Peyer's patch (tissue), 4 donors: Measurements from ENCODE around the gene NT5DC3. TPM values are rescaled to one million over a fixed set of nuclear protein-coding genes. Genes with fewer than 3 reads are reported as not detected.

ENCODE experiments used
- DNase-seq, 3 donors: peaks; one replicate each; pipeline ENCODE4 v3.0.0-alpha.2; 2017 to 2019
- H3K27ac ChIP-seq, 4 donors: fragments of 200-600 bp; sonication (generic); one replicate each; pipeline ENCODE4 v1.5.1; 2016 to 2019
- H3K27me3 ChIP-seq, 2 donors: fragments of 200-600 bp; sonication (generic); one replicate each; pipeline ENCODE4 v1.5.1; 2019
- H3K36me3 ChIP-seq, 3 donors: fragments of 200-600 bp; sonication (generic); one replicate each; pipeline ENCODE4 v1.5.1; 2016 to 2019
- H3K4me1 ChIP-seq, 4 donors: fragments of 200-600 bp; sonication (generic); one replicate each; pipeline ENCODE4 v1.5.1; 2016 to 2019
- H3K4me3 ChIP-seq, 4 donors: fragments of 200-600 bp; sonication (generic); 1 replicate in 3 of 4; 2 replicates in 1 of 4; pipeline ENCODE4 v1.5.1; 2016 to 2019; ENCODE audit warnings: mild to moderate bottlenecking in 1 of 4
- H3K9me3 ChIP-seq, 4 donors: fragments of 200-600 bp; sonication (generic); one replicate each; pipeline ENCODE4 v1.5.1; 2016 to 2019; ENCODE audit warnings: mild to moderate bottlenecking in 1 of 4
- POLR2A ChIP-seq, 2 donors: fragments of 450-650 bp; IDR thresholded peaks; one replicate each; pipeline ENCODE4 v1.5.1; 2017; ENCODE audit warnings: antibody characterized with exemption in 2 of 2, mild to moderate bottlenecking in 2 of 2, moderate library complexity in 2 of 2
- total RNA-seq, 4 donors: library from RNA; depleted of rRNA; stranded (reverse); fragments of >200 nt; gene quantifications; one replicate each; pipeline ENCODE4 v1.1.0, GENCODE V29; 2016
- TF ChIP-seq, protein P1 (sequence below), 6 experiments: fragments of 450-650 bp in 4 of 6; fragments of 200-600 bp in 2 of 6; sonication (generic) in 1 of 6; IDR thresholded peaks; one replicate each; pipeline ENCODE4 v1.5.1; 2017 to 2019; ENCODE audit warnings: antibody characterized with exemption in 6 of 6, mild to moderate bottlenecking in 3 of 6, moderate library complexity in 1 of 6

NT5DC3 gene
- total RNA-seq, 4 donors from 2014 or later = 3.9 to 10.2 (median 7.4) TPM

DNA sequence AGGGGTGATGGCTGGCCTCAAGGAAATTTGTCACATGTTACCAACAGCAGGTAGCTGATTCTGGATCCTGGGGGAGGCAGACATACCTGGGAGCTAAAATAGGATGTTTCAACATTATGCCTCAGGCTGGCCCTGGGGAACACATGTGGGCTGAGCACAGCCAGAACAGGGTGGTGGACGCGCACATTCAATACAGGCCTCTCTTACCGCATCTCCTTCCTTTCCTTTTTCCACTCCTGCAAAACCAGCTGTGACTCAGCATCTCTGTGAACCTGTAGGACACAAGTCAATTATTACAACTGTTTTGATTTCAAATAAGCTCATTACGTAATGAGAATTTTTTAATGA is 61.0 kb downstream of the NT5DC3 start:
- H3K27ac ChIP-seq = no peak overlapping the region
- peak in 1 of 3 donors; percentile 2 for DNase-seq
- TF ChIP-seq, protein P1, sequence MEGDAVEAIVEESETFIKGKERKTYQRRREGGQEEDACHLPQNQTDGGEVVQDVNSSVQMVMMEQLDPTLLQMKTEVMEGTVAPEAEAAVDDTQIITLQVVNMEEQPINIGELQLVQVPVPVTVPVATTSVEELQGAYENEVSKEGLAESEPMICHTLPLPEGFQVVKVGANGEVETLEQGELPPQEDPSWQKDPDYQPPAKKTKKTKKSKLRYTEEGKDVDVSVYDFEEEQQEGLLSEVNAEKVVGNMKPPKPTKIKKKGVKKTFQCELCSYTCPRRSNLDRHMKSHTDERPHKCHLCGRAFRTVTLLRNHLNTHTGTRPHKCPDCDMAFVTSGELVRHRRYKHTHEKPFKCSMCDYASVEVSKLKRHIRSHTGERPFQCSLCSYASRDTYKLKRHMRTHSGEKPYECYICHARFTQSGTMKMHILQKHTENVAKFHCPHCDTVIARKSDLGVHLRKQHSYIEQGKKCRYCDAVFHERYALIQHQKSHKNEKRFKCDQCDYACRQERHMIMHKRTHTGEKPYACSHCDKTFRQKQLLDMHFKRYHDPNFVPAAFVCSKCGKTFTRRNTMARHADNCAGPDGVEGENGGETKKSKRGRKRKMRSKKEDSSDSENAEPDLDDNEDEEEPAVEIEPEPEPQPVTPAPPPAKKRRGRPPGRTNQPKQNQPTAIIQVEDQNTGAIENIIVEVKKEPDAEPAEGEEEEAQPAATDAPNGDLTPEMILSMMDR (IDR thresholded peaks at IDR 0.05) = no peak
- TF ChIP-seq POLR2A (IDR thresholded peaks at IDR 0.05) = no peak
- no peaks in the 10 kb centered on the region for H3K9me3 ChIP-seq
- no peak overlapping the region for H3K4me3 ChIP-seq
- no peaks in the 10 kb centered on the region for H3K4me1 ChIP-seq
- peaks cover 0 to 23% (median 0%) of the 10 kb centered on the region in 3 donors for H3K36me3 ChIP-seq
- H3K27me3 ChIP-seq = no peaks in the 10 kb centered on the region

DNA sequence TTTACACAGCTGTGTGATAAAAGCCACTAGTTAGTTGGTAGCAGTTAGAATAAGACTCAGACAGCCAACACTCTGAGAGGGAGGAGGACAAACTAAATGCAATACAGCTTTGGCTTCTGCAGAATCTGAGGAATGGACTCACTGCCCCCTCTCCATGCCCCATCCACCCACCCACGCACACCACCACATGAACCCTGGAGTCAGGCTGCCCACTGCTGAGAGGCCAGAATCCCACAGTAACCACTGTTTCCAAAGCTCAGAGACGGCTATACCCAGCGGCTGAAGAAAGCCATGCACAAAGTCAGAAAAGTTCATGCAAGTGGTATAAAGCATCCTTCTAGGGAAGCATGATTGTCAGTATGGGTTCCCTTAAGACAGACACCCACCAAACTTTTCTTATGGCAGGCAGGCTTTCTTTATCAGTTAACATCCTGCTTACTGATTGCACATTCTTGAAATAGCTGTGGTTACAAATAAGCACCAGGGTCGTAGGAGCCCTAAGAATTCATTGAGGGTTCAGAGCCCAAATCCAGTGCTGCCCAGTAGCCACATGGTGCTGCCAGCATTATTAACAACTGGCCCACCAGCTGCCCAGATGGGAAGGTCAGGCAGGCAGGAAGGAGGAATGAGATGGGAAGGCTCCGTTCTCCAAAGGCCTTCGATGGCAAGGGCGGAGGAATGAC is 61.5 kb downstream of the NT5DC3 start:
- no peak overlapping the region for H3K27ac ChIP-seq
- H3K9me3 ChIP-seq = no peaks in the 10 kb centered on the region
- H3K4me1 ChIP-seq = no peaks in the 10 kb centered on the region
- TF ChIP-seq, protein P1 (IDR thresholded peaks at IDR 0.05) = no peak
- no peak for TF ChIP-seq POLR2A (IDR thresholded peaks at IDR 0.05)
- H3K36me3 ChIP-seq = peaks cover 0 to 20% (median 0%) of the 10 kb centered on the region in 3 donors
- no peak overlapping the region for H3K4me3 ChIP-seq
- DNase-seq = no peak
- no peaks in the 10 kb centered on the region for H3K27me3 ChIP-seq

DNA sequence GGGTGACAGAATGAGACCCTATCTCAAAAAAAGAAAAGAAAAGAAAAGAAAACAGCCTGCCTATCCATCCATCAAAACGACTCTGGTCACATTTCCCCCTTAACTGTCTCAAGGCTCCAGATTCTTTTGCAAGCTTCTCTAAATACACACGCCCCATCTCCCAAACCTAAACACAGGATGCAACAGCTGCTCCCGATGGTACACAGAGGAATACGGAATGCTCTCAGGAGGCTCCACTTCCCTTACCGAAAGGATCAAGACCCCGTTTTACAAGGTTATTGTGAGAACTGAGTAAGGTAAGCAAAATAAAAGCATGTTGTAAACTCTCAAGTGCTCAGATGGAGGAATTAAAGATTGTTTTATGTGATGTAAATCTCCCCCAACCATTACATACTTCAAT is 62.3 kb downstream of the NT5DC3 start:
- H3K36me3 ChIP-seq = peaks cover 0 to 20% (median 0%) of the 10 kb centered on the region in 3 donors
- no peak overlapping the region for H3K4me3 ChIP-seq
- H3K9me3 ChIP-seq = no peaks in the 10 kb centered on the region
- no peak overlapping the region for H3K27ac ChIP-seq
- TF ChIP-seq POLR2A (IDR thresholded peaks at IDR 0.05) = no peak
- TF ChIP-seq, protein P1 (IDR thresholded peaks at IDR 0.05) = no peak
- peaks cover 0 to 2% (median 0%) of the 10 kb centered on the region in 4 donors for H3K4me1 ChIP-seq
- DNase-seq = no peak
- no peaks in the 10 kb centered on the region for H3K27me3 ChIP-seq

DNA sequence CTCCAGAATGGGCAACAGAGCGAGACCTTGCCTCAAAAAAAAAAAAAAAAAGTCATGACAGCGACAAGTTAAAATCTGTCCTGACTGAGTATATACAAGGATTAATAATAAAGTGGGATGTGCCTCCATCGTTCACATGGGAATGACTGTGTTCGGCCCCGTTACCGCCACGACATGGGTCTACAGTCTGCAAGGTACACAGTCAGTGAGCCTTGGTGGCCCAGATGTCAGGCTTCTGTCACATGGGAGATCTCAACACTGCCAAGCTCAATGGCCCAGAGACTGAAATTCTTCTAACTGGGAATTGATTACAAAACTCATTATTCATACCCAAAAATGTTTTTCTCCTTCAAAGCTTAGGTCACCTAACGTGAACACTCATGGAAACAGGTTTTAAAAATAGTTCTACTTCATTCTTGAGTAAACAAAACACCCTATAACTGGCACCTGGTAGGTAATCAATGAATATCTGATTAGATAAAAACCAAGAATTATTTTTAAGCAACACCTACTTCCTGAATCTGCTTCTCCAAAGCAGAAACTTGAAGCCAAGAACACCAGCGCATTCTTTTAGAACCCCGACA is 66.0 kb downstream of the NT5DC3 start:
- Histone ChIP-seq H3K4me1 (peaks cover 0 to 11% (median 0%) of the 10 kb centered on the region in 4 donors), H3K9me3 (no peaks in the 10 kb centered on the region), H3K4me3 (no peak overlapping the region), H3K36me3 (peaks cover 0 to 23% (median 0%) of the 10 kb centered on the region in 3 donors), H3K27ac (no peak overlapping the region), H3K27me3 (no peaks in the 10 kb centered on the region)
- DNase-seq = no peak
- TF ChIP-seq, protein P1 (IDR thresholded peaks at IDR 0.05) = no peak
- no peak for TF ChIP-seq POLR2A (IDR thresholded peaks at IDR 0.05)

DNA sequence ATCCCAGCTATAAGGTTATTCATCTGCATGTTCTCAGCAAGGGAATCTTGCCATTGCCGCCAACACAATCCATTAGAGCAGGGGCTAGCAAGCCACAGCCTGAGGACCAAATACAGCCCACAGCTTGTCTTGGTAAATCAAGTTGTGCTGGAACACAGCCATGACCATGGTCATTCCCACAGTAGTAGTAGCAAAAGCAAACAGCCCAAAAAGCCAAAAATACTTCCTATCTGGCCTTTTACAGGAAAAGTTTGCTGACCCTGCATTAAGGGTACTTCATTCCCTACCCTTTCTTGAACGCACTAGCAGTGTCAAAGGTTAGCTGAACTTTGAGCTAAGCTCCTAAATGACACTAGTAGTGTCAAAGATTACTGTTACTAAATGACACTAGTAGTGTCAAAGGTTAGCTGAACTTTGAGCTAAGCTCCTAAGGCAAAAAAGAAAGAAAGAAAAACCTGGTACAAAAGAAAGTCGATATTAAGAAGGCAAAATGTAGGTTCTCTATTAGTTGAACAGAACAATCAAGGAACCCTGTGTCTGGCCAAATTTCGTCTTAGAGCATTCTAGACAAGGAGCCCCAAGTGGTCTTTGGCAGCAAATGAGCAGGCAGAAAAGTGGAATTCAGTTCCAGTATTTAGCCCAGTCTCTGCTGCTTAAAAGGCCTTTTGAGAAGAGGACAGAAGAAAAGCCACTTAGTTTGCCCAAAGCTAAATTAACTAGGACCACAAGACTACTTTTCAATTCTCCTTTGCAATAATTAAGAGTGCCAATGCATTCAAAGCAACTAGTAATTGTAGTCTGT is 67.7 kb downstream of the NT5DC3 start:
- H3K27ac ChIP-seq = no peak overlapping the region
- DNase-seq = no peak
- H3K9me3 ChIP-seq = no peaks in the 10 kb centered on the region
- no peak overlapping the region for H3K4me3 ChIP-seq
- peaks cover 0 to 11% (median 0%) of the 10 kb centered on the region in 4 donors for H3K4me1 ChIP-seq
- TF ChIP-seq, protein P1 (IDR thresholded peaks at IDR 0.05) = no peak
- no peak for TF ChIP-seq POLR2A (IDR thresholded peaks at IDR 0.05)
- peaks cover 0 to 17% (median 0%) of the 10 kb centered on the region in 3 donors for H3K36me3 ChIP-seq
- H3K27me3 ChIP-seq = no peaks in the 10 kb centered on the region
